ENCODE data around the gene SLC7A10.
A peak's percentile ranks its signal among the peaks of the same experiment; 100 is the strongest.
"Not testable (repeated sequence)": the region's sequence is repeated elsewhere in the genome, so short reads cannot be mapped to it uniquely, and the experiment has no call there.

SLC7A10 gene

DNA sequence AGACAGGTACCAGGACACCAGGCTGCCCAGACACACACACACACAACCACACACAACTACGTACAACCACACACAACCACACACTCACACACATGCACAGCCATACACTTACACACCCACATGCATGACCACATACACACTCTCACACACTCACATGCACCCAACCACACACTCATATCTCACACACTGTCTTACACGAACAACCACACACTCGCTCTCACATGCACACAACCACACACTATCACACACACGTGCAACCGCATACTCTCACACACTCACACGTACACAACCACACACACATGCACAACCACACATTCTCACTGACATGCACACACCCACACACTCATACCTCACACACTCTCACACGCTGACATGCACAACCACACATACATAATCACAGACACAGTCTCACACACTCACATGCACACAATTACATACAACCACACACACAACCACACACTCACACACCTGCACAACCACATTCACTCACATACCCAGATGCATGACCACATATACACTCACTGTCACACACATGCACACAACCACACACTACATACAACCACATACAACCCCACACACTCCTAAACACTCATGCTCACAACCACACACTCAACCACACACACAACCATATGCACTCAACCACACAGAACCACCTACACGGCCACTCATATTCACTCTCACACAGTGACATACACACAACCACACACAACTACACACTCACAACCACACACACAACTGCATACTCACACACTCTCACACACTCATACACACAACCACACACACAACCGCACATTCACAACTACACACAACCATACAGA, 7.6 kb upstream of the SLC7A10 start:
- H3K9ac ChIP-seq (ENCODE audit: low read depth, low read length) = no peak overlapping the region

DNA sequence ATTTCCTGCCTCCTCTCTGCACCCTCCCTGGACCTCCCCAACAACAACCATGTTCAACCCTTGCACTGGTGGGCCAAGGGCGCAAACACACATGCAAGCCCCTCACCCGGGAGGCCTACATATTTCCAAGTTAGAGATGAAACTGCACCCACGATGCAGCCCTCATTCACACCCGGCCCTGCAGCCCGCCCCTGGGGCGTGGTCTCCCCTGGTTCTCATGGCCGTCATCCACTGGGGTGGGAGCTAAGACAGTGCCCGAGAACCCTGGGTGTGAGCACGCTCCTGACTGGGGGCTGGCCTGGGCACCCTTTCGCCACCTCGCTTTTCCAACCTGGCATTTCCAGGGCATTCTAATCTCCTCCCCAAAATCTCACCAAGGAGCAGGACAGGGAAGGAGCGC, 7.0 kb upstream of the SLC7A10 start:
- Histone ChIP-seq H3K4me1 (ENCODE audit: control insufficient read depth, insufficient read depth, low read length) (no peaks in the 10 kb centered on the region), H3K9me3 (ENCODE audit: control insufficient read depth, insufficient read depth, low read length) (no peaks in the 10 kb centered on the region), H3K9ac (ENCODE audit: low read depth, low read length) (no peak overlapping the region), H3K36me3 (ENCODE audit: control insufficient read depth, insufficient read depth, low read length) (no peaks in the 10 kb centered on the region), H3K27me3 (ENCODE audit: control insufficient read depth, insufficient read depth, low read length) (peaks cover 3% of the 10 kb centered on the region), H3K4me3 (ENCODE audit: low read depth, low read length) (no peak overlapping the region)

More for the DNA sequence above, 7.6 kb upstream of the SLC7A10 start:
- H3K36me3 ChIP-seq (ENCODE audit: control insufficient read depth, insufficient read depth, low read length) = no peaks in the 10 kb centered on the region
- no peak overlapping the region for H3K4me3 ChIP-seq (ENCODE audit: low read depth, low read length)
- H3K27me3 ChIP-seq (ENCODE audit: control insufficient read depth, insufficient read depth, low read length) = no peaks in the 10 kb centered on the region
- H3K4me1 ChIP-seq (ENCODE audit: control insufficient read depth, insufficient read depth, low read length) = no peaks in the 10 kb centered on the region
- H3K9me3 ChIP-seq (ENCODE audit: control insufficient read depth, insufficient read depth, low read length) = no peaks in the 10 kb centered on the region

DNA sequence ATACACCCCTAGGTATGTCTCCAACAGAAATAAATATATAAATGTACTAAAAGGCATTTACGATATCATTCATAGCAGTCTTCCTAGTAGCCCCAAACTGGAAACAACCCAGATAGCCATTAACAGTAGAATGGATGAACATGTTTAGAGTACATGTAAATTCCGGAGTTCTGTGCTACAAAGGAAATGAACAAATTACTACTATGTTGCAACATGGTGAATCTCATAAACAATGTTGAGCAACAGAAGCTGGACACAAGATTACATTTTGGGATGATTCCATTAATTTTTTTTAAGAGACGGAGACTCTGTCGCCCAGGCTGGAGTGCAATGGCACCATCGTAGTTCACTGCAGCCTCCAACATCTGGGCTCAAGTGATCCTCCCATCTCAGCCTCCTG, 5.9 kb upstream of the SLC7A10 start:
- Histone ChIP-seq H3K4me1 (ENCODE audit: control insufficient read depth, insufficient read depth, low read length) (peaks cover 3% of the 10 kb centered on the region), H3K9ac (ENCODE audit: low read depth, low read length) (no peak overlapping the region), H3K36me3 (ENCODE audit: control insufficient read depth, insufficient read depth, low read length) (no peaks in the 10 kb centered on the region), H3K4me3 (ENCODE audit: low read depth, low read length) (no peak overlapping the region), H3K27me3 (ENCODE audit: control insufficient read depth, insufficient read depth, low read length) (peaks cover 7% of the 10 kb centered on the region), H3K9me3 (ENCODE audit: control insufficient read depth, insufficient read depth, low read length) (no peaks in the 10 kb centered on the region)

DNA sequence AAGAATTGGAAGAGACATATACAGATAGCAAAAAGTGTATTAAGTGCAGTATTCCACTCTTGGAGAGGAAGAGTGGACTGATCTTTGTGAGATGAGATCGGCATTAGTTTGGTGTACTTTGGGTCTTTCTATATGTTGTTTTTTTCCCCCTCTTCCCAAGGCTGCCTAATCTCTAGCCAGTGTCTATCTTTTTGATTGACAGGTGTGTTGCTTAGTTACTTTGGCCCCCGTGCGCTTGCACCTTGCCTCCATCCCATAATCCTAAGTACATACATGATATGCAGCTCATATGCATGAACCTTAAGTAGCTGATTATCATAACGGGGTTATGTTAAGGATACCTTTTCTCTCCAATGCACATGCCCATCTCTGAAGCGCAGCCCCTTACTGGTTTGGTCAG, 4.3 kb upstream of the SLC7A10 start:
- H3K36me3 ChIP-seq (ENCODE audit: control insufficient read depth, insufficient read depth, low read length) = no peaks in the 10 kb centered on the region
- peaks cover 3% of the 10 kb centered on the region for H3K4me1 ChIP-seq (ENCODE audit: control insufficient read depth, insufficient read depth, low read length)
- no peak overlapping the region for H3K9ac ChIP-seq (ENCODE audit: low read depth, low read length)
- no peak overlapping the region for H3K4me3 ChIP-seq (ENCODE audit: low read depth, low read length)
- peaks cover 17% of the 10 kb centered on the region for H3K27me3 ChIP-seq (ENCODE audit: control insufficient read depth, insufficient read depth, low read length)
- no peaks in the 10 kb centered on the region for H3K9me3 ChIP-seq (ENCODE audit: control insufficient read depth, insufficient read depth, low read length)

DNA sequence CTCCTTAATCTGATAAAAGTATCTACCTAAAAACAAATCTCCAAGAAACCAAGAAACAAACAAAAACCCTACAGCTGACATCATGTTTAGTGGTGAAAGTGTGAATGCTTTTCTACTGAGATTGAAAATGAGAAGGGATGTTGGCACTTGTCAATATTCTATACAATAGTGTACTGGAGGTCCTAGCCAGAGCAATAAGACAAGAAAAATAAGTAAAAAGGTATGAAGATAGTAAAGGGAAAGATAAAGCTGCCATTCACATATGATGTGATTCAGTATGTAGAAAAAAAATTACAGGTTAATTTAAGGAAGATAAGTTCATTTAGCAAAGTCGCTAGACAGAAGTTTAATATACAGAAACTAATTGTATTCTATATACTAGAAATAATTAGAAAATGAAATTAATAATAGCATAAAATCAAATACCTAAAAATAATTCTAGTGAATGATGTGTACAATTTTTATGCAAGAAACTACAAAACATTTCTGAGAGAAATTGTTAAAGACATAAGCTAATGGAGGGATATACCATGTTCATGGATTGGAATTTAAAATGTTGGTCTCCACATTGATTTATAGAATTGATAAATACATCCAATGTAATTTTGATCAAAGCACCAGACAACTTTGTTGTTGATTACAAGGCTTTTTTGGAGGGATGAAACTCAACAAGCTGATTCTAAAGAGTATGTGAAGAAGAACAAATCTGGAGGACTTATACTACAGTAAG, 2.4 kb upstream of the SLC7A10 start:
- Histone ChIP-seq H3K9me3 (ENCODE audit: control insufficient read depth, insufficient read depth, low read length) (no peaks in the 10 kb centered on the region), H3K9ac (ENCODE audit: low read depth, low read length) (no peak overlapping the region), H3K36me3 (ENCODE audit: control insufficient read depth, insufficient read depth, low read length) (no peaks in the 10 kb centered on the region), H3K4me1 (ENCODE audit: control insufficient read depth, insufficient read depth, low read length) (peaks cover 3% of the 10 kb centered on the region), H3K27me3 (ENCODE audit: control insufficient read depth, insufficient read depth, low read length) (peaks cover 32% of the 10 kb centered on the region), H3K4me3 (ENCODE audit: low read depth, low read length) (no peak overlapping the region)

DNA sequence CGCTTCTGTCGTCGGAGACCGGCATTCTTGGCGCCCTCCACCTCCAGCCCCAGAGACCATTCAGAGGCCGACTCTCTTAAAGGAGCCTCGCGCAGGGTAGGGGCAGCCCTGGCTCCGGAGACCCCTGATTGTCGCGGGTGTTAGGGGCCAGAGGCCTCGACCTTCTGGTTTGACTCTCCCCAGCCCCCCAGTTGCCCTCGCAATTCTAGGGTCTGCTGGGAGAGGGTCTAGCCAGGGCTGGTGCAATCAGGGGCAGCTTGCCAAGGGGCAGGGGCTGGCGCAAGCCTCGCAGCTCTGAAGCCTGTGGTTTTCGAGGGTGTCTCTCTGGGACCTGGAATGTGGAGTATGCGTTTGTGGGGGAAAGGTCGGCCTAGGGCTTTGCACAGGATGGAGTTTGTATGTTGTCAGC, 1.6 kb upstream of the SLC7A10 start:
- Histone ChIP-seq H3K9me3 (ENCODE audit: control insufficient read depth, insufficient read depth, low read length) (no peaks in the 10 kb centered on the region), H3K36me3 (ENCODE audit: control insufficient read depth, insufficient read depth, low read length) (no peaks in the 10 kb centered on the region), H3K4me3 (ENCODE audit: low read depth, low read length) (peak overlapping the region; percentile 61), H3K27me3 (ENCODE audit: control insufficient read depth, insufficient read depth, low read length) (peaks cover 34% of the 10 kb centered on the region), H3K4me1 (ENCODE audit: control insufficient read depth, insufficient read depth, low read length) (peaks cover 3% of the 10 kb centered on the region), H3K9ac (ENCODE audit: low read depth, low read length) (no peak overlapping the region)

DNA sequence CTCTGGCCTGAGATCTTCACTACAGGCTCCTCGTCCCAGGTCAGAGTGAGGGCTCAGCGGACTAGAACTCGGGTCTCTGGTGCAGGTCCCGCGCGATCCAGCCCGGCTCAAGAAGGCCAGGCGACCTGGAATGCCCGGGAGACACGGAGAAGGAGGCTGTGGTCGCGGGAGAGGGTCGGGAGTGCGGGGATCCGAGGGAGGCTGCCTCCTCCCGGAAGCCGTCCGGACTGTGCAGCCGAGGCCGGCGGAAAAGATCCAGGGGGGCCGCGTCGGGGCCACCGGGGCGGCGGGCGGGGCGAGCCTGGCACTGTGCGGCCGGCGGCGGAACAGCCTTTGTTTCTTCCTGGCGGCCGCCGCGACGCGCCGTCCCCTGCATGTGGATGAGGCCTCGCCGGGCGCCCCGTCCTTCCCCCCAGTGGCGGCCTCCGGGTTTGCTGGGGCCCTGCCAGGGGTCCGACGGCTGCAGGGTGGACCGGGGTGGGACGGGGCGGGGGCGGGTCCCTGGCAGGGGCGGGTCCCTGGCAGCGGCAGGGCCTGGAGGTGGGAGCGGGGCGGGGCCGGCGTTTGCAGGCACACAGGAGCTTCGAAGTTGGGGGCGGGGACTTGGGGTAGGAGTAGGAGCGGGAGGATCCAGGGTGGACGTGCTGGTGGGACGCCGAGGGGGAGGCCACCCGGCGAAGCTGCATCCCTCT, 1.0 kb upstream of the SLC7A10 start:
- Histone ChIP-seq H3K27me3 (ENCODE audit: control insufficient read depth, insufficient read depth, low read length) (peaks cover 34% of the 10 kb centered on the region), H3K4me3 (ENCODE audit: low read depth, low read length) (peak overlapping the region; percentile 65), H3K4me1 (ENCODE audit: control insufficient read depth, insufficient read depth, low read length) (peaks cover 3% of the 10 kb centered on the region), H3K9me3 (ENCODE audit: control insufficient read depth, insufficient read depth, low read length) (no peaks in the 10 kb centered on the region), H3K36me3 (ENCODE audit: control insufficient read depth, insufficient read depth, low read length) (no peaks in the 10 kb centered on the region), H3K9ac (ENCODE audit: low read depth, low read length) (no peak overlapping the region)

DNA sequence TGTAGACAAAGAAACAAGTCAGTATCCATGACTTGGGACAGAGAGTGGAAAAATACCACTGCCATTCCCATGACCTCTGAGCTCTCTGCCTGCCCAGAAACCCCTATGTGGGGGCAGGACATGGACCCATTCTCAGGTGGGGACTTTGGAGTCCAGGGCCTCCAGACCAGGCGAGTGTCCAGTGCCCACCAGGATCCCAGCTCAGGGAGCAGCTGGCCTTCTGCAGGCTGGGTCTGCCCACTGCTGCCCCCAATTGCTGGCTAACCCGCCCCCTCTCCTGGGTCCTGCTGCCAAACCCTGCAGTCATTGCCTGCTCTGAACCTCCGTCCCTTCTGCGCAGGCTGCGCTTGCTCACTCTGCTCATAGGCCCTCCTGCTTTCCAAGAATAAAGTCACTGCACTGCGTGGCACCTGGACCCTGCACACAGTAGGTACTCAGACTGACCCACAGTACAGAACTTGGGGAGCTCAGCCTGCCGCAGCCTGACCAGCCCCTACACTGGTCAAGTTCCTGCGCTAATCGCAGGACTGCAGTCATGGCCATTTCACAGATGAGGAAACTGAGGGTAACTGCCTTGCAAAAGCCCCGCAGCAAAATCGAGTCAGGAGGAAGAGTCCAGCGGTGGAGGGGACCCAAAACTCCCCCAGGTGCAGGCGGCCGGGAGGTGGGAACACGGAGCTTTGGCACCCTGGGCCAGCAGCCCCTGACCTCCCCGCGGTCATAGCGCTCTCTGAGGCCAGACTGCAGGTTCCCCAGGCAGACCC, 774 bp downstream of the SLC7A10 start:
- Histone ChIP-seq H3K27me3 (ENCODE audit: control insufficient read depth, insufficient read depth, low read length) (peaks cover 34% of the 10 kb centered on the region), H3K9ac (ENCODE audit: low read depth, low read length) (no peak overlapping the region), H3K4me3 (ENCODE audit: low read depth, low read length) (peak overlapping the region; percentile 48)

DNA sequence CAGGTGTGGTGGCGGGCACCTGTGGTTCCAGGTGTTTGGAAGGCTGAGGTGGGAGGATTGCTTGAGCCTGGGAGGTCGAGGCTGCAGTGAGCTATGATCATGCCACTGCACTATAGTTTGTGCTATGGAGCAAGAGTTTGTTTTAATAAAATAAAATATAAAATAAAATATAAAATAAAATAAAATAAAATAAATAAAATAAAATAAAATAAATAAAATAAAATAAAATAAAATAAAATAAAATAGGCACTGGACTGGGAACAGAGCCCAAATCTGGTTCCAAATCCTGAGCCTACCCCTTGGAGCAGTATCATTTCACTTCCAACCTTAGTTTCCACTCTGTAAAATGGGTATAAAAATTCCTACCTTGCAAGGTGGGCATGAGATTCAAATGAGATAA, 3.4 kb downstream of the SLC7A10 start:
- peaks cover 27% of the 10 kb centered on the region for H3K27me3 ChIP-seq (ENCODE audit: control insufficient read depth, insufficient read depth, low read length)
- H3K36me3 ChIP-seq (ENCODE audit: control insufficient read depth, insufficient read depth, low read length); H3K4me3 ChIP-seq (ENCODE audit: low read depth, low read length); H3K9me3 ChIP-seq (ENCODE audit: control insufficient read depth, insufficient read depth, low read length); H3K9ac ChIP-seq (ENCODE audit: low read depth, low read length); H3K4me1 ChIP-seq (ENCODE audit: control insufficient read depth, insufficient read depth, low read length): not testable (repeated sequence)

More for the DNA sequence above, 774 bp downstream of the SLC7A10 start:
- Histone ChIP-seq H3K4me1 (ENCODE audit: control insufficient read depth, insufficient read depth, low read length) (peaks cover 3% of the 10 kb centered on the region), H3K9me3 (ENCODE audit: control insufficient read depth, insufficient read depth, low read length) (no peaks in the 10 kb centered on the region), H3K36me3 (ENCODE audit: control insufficient read depth, insufficient read depth, low read length) (no peaks in the 10 kb centered on the region)

DNA sequence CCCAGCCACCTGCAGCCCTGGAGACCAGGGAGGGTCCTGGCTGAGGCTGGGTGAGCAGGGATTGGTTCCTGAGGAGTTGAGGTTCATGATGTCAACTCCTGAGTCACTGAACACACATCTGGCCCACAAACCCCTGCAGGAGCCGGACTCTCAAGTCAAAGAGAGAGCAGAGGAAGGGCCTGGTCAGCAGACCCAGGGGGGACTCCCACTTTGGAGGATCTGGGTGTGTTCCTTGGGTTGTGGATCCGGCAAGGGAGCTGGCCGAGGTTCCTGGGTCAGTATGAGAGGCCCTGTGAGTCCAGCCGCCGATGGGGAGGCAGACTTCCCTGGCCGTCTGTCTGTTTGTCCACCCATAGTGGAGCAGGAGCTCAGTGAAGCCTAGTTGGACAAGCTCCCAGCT, 4.0 kb downstream of the SLC7A10 start:
- H3K9ac ChIP-seq (ENCODE audit: low read depth, low read length) = no peak overlapping the region
- H3K4me3 ChIP-seq (ENCODE audit: low read depth, low read length) = no peak overlapping the region
- peaks cover 27% of the 10 kb centered on the region for H3K27me3 ChIP-seq (ENCODE audit: control insufficient read depth, insufficient read depth, low read length)
- H3K4me1 ChIP-seq (ENCODE audit: control insufficient read depth, insufficient read depth, low read length) = no peaks in the 10 kb centered on the region
- no peaks in the 10 kb centered on the region for H3K36me3 ChIP-seq (ENCODE audit: control insufficient read depth, insufficient read depth, low read length)
- H3K9me3 ChIP-seq (ENCODE audit: control insufficient read depth, insufficient read depth, low read length) = no peaks in the 10 kb centered on the region

DNA sequence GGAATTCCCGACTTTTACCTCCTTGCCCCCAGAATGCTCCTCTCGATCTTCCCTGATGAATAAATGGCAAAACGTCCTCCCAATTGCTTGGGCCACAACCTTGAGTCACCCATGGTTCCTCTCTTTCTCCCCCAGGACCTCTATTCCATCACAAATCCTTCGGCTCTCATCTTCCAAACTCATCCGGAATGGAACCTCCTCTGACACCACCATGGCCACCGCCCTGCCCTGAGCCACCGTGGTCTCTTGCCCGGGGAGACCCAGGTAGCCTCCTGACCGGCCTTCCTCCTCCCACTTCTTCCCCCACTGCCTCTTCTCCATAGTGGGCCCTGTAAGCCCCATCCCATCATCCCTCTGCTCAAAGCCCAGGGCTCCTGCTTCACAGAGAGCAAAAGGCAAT, 4.9 kb downstream of the SLC7A10 start:
- no peak overlapping the region for H3K9ac ChIP-seq (ENCODE audit: low read depth, low read length)
- peaks cover 20% of the 10 kb centered on the region for H3K27me3 ChIP-seq (ENCODE audit: control insufficient read depth, insufficient read depth, low read length)
- no peaks in the 10 kb centered on the region for H3K9me3 ChIP-seq (ENCODE audit: control insufficient read depth, insufficient read depth, low read length)
- H3K4me3 ChIP-seq (ENCODE audit: low read depth, low read length) = no peak overlapping the region
- H3K4me1 ChIP-seq (ENCODE audit: control insufficient read depth, insufficient read depth, low read length) = no peaks in the 10 kb centered on the region
- no peaks in the 10 kb centered on the region for H3K36me3 ChIP-seq (ENCODE audit: control insufficient read depth, insufficient read depth, low read length)

All from iPS-15b (cell line).